GM23248 (cell line): ENCODE results near the gene APBA2. TPM values are rescaled to one million over a fixed set of nuclear protein-coding genes. Genes with fewer than 3 reads are reported as not detected.
"Not testable (repeated sequence)": the region's sequence is repeated elsewhere in the genome, so short reads cannot be mapped to it uniquely, and the experiment has no call there.

Experiments
- DNase-seq: peaks from one replicate; pipeline ENCODE4 v3.0.0-alpha.2; 2015
- H2AFZ ChIP-seq: fragments of 200-600 bp; sonication (generic); 2 replicates; pipeline ENCODE4 v1.6.1; 2016; ENCODE audit warnings: antibody characterized with exemption
- H3F3A ChIP-seq: fragments of 200-600 bp; sonication (generic); 2 replicates; pipeline ENCODE4 v1.6.1; 2016; ENCODE audit warnings: mild to moderate bottlenecking, antibody characterized with exemption, mixed run types; ENCODE audit not compliant: insufficient read depth
- H3K27ac ChIP-seq: fragments of 200-600 bp; sonication (generic); 2 replicates; pipeline ENCODE4 v1.5.1; 2016; ENCODE audit warnings: mild to moderate bottlenecking
- H3K27me3 ChIP-seq: fragments of 200-600 bp; sonication (generic); replicated peaks from 2 replicates; pipeline ENCODE4 v1.6.1; 2016; ENCODE audit warnings: mild to moderate bottlenecking; ENCODE audit not compliant: insufficient read depth
- H3K36me3 ChIP-seq: fragments of 200-600 bp; sonication (generic); 2 replicates; pipeline ENCODE4 v1.6.1; 2016; ENCODE audit warnings: low read depth, mild to moderate bottlenecking
- H3K4me1 ChIP-seq: fragments of 200-600 bp; sonication (generic); 2 replicates; pipeline ENCODE4 v1.6.1; 2016; ENCODE audit warnings: mild to moderate bottlenecking; ENCODE audit not compliant: insufficient read depth
- H3K4me2 ChIP-seq: fragments of 200-600 bp; sonication (generic); one replicate; pipeline ENCODE4 v1.6.1; 2016; ENCODE audit warnings: mild to moderate bottlenecking; ENCODE audit not compliant: unreplicated experiment
- H3K4me3 ChIP-seq: fragments of 200-600 bp; sonication (generic); 2 replicates; pipeline ENCODE4 v1.5.1; 2016; ENCODE audit warnings: mild to moderate bottlenecking
- H3K79me2 ChIP-seq: fragments of 200-600 bp; sonication (generic); 2 replicates; pipeline ENCODE4 v1.6.1; 2016; ENCODE audit warnings: mild to moderate bottlenecking; ENCODE audit not compliant: insufficient read depth
- H3K9ac ChIP-seq: fragments of 200-600 bp; sonication (generic); 2 replicates; pipeline ENCODE4 v1.6.1; 2016; ENCODE audit warnings: mild to moderate bottlenecking
- H3K9me2 ChIP-seq: fragments of 200-600 bp; sonication (generic); 2 replicates; pipeline ENCODE4 v1.6.1; 2016; ENCODE audit warnings: mixed run types, mild to moderate bottlenecking, moderate library complexity; ENCODE audit not compliant: insufficient read depth
- H3K9me3 ChIP-seq: fragments of 200-600 bp; sonication (generic); one replicate; pipeline ENCODE4 v1.6.1; 2017; ENCODE audit warnings: low read depth
- H4K20me1 ChIP-seq: fragments of 200-600 bp; sonication (generic); 2 replicates; pipeline ENCODE4 v1.6.0; 2016; ENCODE audit not compliant: insufficient read depth
- EZH2 ChIP-seq: fragments of 200-600 bp; sonication (generic); IDR thresholded peaks from 2 replicates; pipeline ENCODE4 v1.6.1; 2018; ENCODE audit warnings: antibody characterized with exemption, mild to moderate bottlenecking; ENCODE audit not compliant: insufficient read depth, poor library complexity, severe bottlenecking
- EZH2phosphoT487 ChIP-seq: fragments of 200-600 bp; sonication (generic); IDR thresholded peaks from 2 replicates; pipeline ENCODE4 v1.6.1; 2018; ENCODE audit warnings: antibody characterized with exemption, moderate library complexity, mild to moderate bottlenecking, low read depth; ENCODE audit not compliant: insufficient read depth
- WGBS, 2 experiments: methylation state at CpG; one replicate each; pipeline ENCODE4 v1.1.6; 2015 to 2017; ENCODE audit warnings: low lambda C conversion rate in 2 of 2, low coverage in 1 of 2; ENCODE audit errors: missing lambda C conversion rate in 2 of 2; 5-methylcytosine and 5-hydroxymethylcytosine counted together
- in situ Hi-C: fragments of 300-500 bp; cut with MboI; formaldehyde crosslinking; loops from 2 replicates; pipeline ENCODE4 v1.15.0; 2020
- polyA plus RNA-seq: library from polyadenylated mRNA; unstranded; fragments of >200 nt; fragmentation: Nextera tagmentation; extraction: Ambion mirVana; gene quantifications from 2 replicates; pipeline ENCODE4 v1.2.1, GENCODE V29; 2016
- total RNA-seq: library from RNA; depleted of rRNA; stranded (reverse); fragments of >200 nt; shearing (Covaris generic); gene quantifications from 2 replicates; pipeline ENCODE4 v1.2.3, GENCODE V29; 2014

The APBA2 gene
- total and polyA plus RNA-seq, 2 experiments from 2014 or later = 0.23 to 0.65 TPM

DNA sequence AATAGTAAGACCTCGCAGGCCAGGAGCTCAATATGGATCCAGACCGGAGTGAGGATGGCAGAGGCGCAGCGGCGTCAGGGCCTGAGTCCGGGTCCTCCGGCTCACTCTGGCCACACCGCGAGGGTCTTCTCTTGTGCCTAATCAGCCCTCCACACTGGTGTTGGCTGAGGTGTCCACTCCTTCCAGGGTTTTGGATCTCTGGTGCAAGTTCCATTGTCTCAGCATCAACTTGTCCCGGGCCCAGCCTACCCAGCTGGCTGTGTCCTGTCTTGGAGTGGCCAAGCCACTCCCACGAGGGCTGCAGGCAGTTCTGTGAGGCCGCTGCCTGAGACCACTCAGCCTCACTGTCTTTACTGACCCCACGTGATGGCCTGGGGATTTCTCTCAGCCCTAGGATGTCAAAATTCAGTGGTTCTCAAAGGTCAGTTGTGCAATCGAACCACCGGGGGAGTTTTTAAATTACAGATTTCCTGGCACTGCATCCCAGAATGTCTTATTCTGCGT is 24.7 kb upstream of the APBA2 start:
- in situ Hi-C loops = no loop called here
- Histone ChIP-seq H4K20me1 (no peaks in the 10 kb centered on the region), H3K27me3 (no peaks in the 10 kb centered on the region; the same call in 1 of the 2 replicates), H2AFZ (no peak overlapping the region), H3K36me3 (no peaks in the 10 kb centered on the region), H3K9ac (no peak overlapping the region), H3K9me3 (no peaks in the 10 kb centered on the region), H3K4me1 (no peaks in the 10 kb centered on the region), H3K4me2 (no peak overlapping the region), H3K27ac (no peak overlapping the region), H3F3A (no peaks in the 10 kb centered on the region), H3K79me2 (no peaks in the 10 kb centered on the region), H3K9me2 (no peaks in the 10 kb centered on the region), H3K4me3 (no peak overlapping the region)
- no peak for DNase-seq
- no peak for TF ChIP-seq EZH2
- no peak for TF ChIP-seq EZH2phosphoT487
- 69 to 70% methylated on average over 16 of the region's 16 CpGs for WGBS, 2 experiments

DNA sequence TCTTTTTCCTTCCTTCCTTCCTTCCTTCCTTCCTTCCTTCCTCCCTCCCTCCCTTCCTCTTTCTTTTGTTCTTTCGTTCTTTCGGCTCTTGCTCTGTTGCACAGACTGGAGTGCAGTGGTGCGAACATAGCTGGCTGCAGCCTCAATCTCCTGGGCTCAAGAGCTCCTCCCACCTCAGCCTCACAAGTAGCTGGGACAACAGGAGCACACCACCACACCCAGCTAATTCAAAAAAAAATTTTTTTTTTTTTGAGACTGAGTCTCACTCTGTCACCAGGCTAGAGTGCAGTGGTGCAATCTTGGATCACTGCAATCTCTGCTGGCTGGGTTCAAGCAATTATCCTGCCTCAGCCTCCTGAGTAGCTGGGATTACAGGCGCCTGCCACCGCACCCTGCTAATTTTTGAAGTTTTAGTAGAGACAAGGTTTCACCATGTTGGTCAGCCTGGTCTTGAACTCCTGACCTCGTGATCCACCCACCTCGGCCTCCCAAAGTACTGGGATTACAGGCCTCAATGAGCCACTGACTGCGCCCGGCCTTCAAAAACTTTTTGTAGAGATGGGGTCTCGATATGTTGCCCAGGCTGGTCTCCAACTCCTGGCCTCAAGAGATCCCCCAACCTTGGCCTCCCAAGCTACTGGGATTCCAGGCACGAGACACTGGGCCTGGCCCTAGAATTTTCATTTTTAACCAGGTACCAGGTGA is 24.0 kb upstream of the APBA2 start:
- H3K9me2 ChIP-seq, H3K9me3 ChIP-seq: not testable (repeated sequence)

DNA sequence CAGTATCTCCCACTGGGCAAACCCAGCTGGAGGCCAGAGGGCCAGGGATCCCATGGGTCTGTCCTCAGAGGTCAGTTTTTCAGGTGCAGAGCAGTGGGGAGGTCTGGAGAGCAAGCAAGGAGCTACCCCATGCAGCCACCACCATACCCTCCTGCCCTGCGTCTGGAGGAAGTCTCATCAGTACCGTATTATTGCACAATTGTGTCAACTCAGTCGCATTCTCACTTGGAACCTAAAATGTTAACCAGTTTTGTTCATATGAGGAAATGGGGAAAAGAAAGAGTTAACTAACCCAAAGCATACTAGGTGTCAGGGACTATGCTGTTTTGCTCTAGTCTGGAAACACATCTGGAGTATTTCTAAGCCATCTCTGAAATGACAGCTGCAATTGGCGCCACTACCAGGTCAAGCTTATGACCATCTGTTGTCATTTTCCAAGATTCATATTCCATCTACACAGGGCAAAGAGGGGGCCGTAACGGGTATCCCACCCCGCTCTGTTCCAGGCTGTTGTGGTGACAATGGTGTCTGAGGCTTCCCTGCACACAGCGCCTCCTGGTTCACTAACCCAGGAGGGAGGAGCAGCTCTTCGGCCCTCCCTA is 16.9 kb upstream of the APBA2 start:
- Histone ChIP-seq H3K36me3 (no peaks in the 10 kb centered on the region), H3K9ac (no peak overlapping the region), H3K9me2 (no peaks in the 10 kb centered on the region), H3K4me3 (no peak overlapping the region), H3K9me3 (no peaks in the 10 kb centered on the region), H3K27me3 (no peaks in the 10 kb centered on the region), H4K20me1 (no peaks in the 10 kb centered on the region), H2AFZ (no peak overlapping the region), H3F3A (no peaks in the 10 kb centered on the region), H3K4me2 (no peak overlapping the region), H3K79me2 (no peaks in the 10 kb centered on the region), H3K4me1 (no peaks in the 10 kb centered on the region), H3K27ac (no peak overlapping the region)
- DNase-seq = no peak
- 6 to 14% methylated on average over 9 of the region's 9 CpGs for WGBS, 2 experiments
- in situ Hi-C loops = no loop called here
- TF ChIP-seq EZH2 (no peak), EZH2phosphoT487 (no peak)

More for the DNA sequence above, 24.0 kb upstream of the APBA2 start:
- H4K20me1 ChIP-seq, H3K4me1 ChIP-seq, H3K4me2 ChIP-seq, in situ Hi-C loops, H3K79me2 ChIP-seq, H3K27me3 ChIP-seq, DNase-seq, H3F3A ChIP-seq, H3K27ac ChIP-seq, H3K36me3 ChIP-seq, H2AFZ ChIP-seq, H3K4me3 ChIP-seq, H3K9ac ChIP-seq: not testable (repeated sequence)
- 47 to 56% methylated on average over 11 of the region's 11 CpGs for WGBS, 2 experiments

DNA sequence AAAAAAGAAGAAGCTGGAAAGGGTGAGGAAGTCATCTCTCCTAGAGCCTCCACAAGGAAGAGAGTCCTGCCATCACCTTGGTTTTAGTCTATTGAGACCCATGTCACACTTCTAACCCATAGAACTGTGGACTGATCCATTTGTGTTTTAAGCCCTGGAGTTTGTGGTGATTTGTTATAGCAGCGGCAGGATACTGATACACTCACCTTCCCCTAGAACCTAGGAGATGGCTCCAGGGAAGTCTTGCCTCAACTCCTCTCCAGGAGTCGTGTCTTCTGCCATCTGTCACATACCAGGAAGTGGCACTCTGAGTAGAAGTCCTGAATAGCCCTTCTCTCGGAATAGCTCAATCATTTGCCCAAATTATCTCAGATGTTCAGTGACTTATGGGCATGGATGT is 14.6 kb upstream of the APBA2 start:
- Histone ChIP-seq H3K79me2 (no peaks in the 10 kb centered on the region), H2AFZ (no peak overlapping the region), H3K27me3 (no peaks in the 10 kb centered on the region), H3F3A (no peaks in the 10 kb centered on the region), H3K36me3 (no peaks in the 10 kb centered on the region), H3K4me1 (no peaks in the 10 kb centered on the region), H3K9me3 (no peaks in the 10 kb centered on the region), H3K9me2 (no peaks in the 10 kb centered on the region), H4K20me1 (no peaks in the 10 kb centered on the region), H3K4me3 (no peak overlapping the region), H3K9ac (no peak overlapping the region), H3K27ac (no peak overlapping the region), H3K4me2 (no peak overlapping the region)
- in situ Hi-C loops = no loop called here
- TF ChIP-seq EZH2phosphoT487 = no peak
- TF ChIP-seq EZH2 = no peak
- 45 to 47% methylated on average over 3 of the region's 3 CpGs for WGBS, 2 experiments
- DNase-seq = no peak
